ENCODE results near the gene GMIP.

DNA sequence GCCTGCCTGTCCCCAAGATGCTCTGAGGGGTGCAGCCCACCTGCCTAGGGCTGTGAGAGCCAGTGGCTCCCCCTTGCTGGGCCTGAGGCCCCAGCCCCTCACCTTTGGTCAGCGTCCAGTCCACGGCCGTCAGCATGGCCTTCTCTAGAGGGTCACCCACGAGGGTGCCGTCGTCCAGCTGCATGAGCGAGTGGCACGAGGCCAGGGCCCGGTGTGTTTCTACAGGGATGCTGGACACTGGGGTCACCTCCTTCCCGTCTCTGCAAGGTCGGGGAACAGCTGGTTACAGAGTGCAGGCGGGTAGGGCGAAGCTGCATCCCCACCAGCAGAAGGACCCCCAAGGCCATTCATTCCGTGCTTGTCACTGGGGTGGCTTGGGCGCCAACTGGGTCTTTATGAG lies 11.0 kb upstream of the GMIP start:
- TF ChIP-seq POLR2A (IDR thresholded peaks at IDR 0.05) (no peak), POLR2AphosphoS5 (IDR thresholded peaks at IDR 0.05) (no peak)
